ENCODE results near the gene FOXO6.
"Not testable (repeated sequence)": the region's sequence is repeated elsewhere in the genome, so short reads cannot be mapped to it uniquely, and the experiment has no call there.

Gene FOXO6

GRCh38 chr1:41329662-41330587 is 31.3 kb upstream of the FOXO6 start:
- no peak for DNase-seq

GRCh38 chr1:41330588-41331545 is 30.4 kb upstream of the FOXO6 start:
- DNase-seq = no peak

GRCh38 chr1:41331546-41331917 is 29.7 kb upstream of the FOXO6 start:
- DNase-seq = no peak

- DNase-seq = not testable (repeated sequence)
Observed at GRCh38 chr1:41332161-41332560, 29.1 kb upstream of the FOXO6 start.

GRCh38 chr1:41333146-41333784 is 28.0 kb upstream of the FOXO6 start:
- no peak for DNase-seq

GRCh38 chr1:41338820-41339219 is 22.4 kb upstream of the FOXO6 start:
- DNase-seq = no peak

GRCh38 chr1:41340655-41341364 is 20.4 kb upstream of the FOXO6 start:
- DNase-seq = no peak

- DNase-seq = no peak
Observed at GRCh38 chr1:41341365-41341683, 19.9 kb upstream of the FOXO6 start.

- DNase-seq = no peak
Observed at GRCh38 chr1:41341772-41342562, 19.3 kb upstream of the FOXO6 start.

GRCh38 chr1:41342774-41343355 is 18.4 kb upstream of the FOXO6 start:
- no peak for DNase-seq

- no peak for DNase-seq
Observed at GRCh38 chr1:41343790-41344699, 17.2 kb upstream of the FOXO6 start.

GRCh38 chr1:41344708-41345159 is 16.5 kb upstream of the FOXO6 start:
- DNase-seq = no peak

- no peak for DNase-seq
Observed at GRCh38 chr1:41345434-41346075, 15.7 kb upstream of the FOXO6 start.

- no peak for DNase-seq
Observed at GRCh38 chr1:41347276-41347675, 14.0 kb upstream of the FOXO6 start.

GRCh38 chr1:41348394-41348793 is 12.8 kb upstream of the FOXO6 start:
- DNase-seq = no peak

- no peak for DNase-seq
Observed at GRCh38 chr1:41349361-41350054, 11.7 kb upstream of the FOXO6 start.

GRCh38 chr1:41350055-41350378 is 11.2 kb upstream of the FOXO6 start:
- no peak for DNase-seq

GRCh38 chr1:41351262-41352151 is 9.7 kb upstream of the FOXO6 start:
- no peak for DNase-seq
